Spleen (tissue), 7 donors: ENCODE data around the gene TBXAS1.

Experiments
- POLR2A ChIP-seq, 3 donors: fragments of 450-650 bp; IDR thresholded peaks; one replicate each; pipeline ENCODE4 v1.5.1; 2017; ENCODE audit warnings: antibody characterized with exemption in 3 of 3, mild to moderate bottlenecking in 1 of 3
- POLR2AphosphoS5 ChIP-seq, 3 donors: sonication (generic); formaldehyde crosslinking; IDR thresholded peaks; one replicate each; pipeline ENCODE4 v1.5.1; 2017; ENCODE audit warnings: antibody characterized with exemption in 3 of 3
- TF ChIP-seq, protein P1 (sequence below), 11 experiments: fragments of 200-600 bp in 7 of 11; fragments of 450-650 bp in 4 of 11; sonication (generic) in 4 of 11; IDR thresholded peaks in 8 of 11; conservative IDR thresholded peaks in 3 of 11; 1 replicate in 7 of 11; 2 replicates in 4 of 11; pipeline versions ENCODE4 v1.4.0 to v1.8.0; 2016 to 2021; ENCODE audit warnings: antibody characterized with exemption in 11 of 11, inconsistent platforms in 4 of 11, mild to moderate bottlenecking in 1 of 11
- donor health status: DM: no; HTN: no; CAD: no; lungs with moderate emphysema.
- donor health status: DM: no; HTN: no; CAD: no.
- donor health status: DM: no; HTN: no; CAD: no.

DNA sequence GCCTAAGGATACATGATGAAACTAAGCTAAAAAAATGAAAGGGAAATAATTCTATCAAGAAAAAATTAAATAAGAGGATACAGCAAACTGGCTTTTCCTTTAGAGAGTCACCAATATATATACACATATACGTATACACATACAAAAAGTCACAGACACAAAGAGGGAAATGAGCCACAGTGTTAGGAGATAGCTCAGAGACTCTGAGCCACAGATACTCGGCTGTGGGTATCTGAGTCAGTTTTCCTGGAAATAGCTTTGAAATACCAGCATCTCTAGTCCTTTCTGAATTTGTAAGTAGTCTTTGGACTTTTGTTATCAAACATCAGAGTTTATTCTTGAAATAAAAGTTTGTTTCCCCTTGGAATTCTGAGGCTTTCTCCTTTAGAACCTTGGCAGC is 111.8 kb downstream of the TBXAS1 start:
- TF ChIP-seq POLR2A (IDR thresholded peaks at IDR 0.05) (no peak), POLR2AphosphoS5 (IDR thresholded peaks at IDR 0.05) (no peak)
- TF ChIP-seq, protein P1, sequence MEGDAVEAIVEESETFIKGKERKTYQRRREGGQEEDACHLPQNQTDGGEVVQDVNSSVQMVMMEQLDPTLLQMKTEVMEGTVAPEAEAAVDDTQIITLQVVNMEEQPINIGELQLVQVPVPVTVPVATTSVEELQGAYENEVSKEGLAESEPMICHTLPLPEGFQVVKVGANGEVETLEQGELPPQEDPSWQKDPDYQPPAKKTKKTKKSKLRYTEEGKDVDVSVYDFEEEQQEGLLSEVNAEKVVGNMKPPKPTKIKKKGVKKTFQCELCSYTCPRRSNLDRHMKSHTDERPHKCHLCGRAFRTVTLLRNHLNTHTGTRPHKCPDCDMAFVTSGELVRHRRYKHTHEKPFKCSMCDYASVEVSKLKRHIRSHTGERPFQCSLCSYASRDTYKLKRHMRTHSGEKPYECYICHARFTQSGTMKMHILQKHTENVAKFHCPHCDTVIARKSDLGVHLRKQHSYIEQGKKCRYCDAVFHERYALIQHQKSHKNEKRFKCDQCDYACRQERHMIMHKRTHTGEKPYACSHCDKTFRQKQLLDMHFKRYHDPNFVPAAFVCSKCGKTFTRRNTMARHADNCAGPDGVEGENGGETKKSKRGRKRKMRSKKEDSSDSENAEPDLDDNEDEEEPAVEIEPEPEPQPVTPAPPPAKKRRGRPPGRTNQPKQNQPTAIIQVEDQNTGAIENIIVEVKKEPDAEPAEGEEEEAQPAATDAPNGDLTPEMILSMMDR (IDR thresholded peaks at IDR 0.05 in 8 of 11, conservative IDR thresholded peaks at IDR 0.05 in 3 of 11), result no peak
